Transverse colon (tissue), 3 donors: ENCODE measurements around the gene KLHDC1.

Experiments used
- EP300 ChIP-seq: sonication (generic); formaldehyde crosslinking; IDR thresholded peaks from one replicate; pipeline ENCODE4 v1.6.1; 2017; ENCODE audit warnings: antibody characterized with exemption, low read depth
- TF ChIP-seq, protein P1 (sequence below), 5 experiments: fragments of 200-600 bp in 3 of 5; fragments of 450-650 bp in 2 of 5; sonication (generic) in 3 of 5; IDR thresholded peaks; 1 replicate in 2 of 5; 2 replicates in 3 of 5; pipeline ENCODE4 v1.5.1; 2016 to 2017; ENCODE audit warnings: antibody characterized with exemption in 5 of 5, inconsistent platforms in 3 of 5, mild to moderate bottlenecking in 2 of 5, moderate library complexity in 1 of 5

DNA sequence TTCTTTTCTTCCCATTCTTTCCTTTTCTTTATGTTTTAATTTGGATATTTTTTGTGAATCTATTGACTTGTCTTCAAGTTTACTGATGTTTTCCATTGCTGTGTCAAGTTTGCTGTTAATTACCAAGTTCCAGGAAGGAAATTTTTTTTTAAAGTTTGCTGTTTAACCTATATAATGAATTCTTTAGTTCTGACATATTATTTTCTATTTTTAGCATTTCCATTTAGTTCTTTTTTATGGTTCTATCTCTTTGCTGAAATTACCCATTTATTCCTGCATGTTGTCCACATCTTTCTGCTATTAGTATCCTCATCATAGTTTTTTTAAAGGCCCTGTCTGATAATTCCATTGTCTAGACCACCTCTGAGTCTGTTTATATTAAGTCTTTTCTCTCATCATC, 27.8 kb downstream of the KLHDC1 start:
- TF ChIP-seq, protein P1, sequence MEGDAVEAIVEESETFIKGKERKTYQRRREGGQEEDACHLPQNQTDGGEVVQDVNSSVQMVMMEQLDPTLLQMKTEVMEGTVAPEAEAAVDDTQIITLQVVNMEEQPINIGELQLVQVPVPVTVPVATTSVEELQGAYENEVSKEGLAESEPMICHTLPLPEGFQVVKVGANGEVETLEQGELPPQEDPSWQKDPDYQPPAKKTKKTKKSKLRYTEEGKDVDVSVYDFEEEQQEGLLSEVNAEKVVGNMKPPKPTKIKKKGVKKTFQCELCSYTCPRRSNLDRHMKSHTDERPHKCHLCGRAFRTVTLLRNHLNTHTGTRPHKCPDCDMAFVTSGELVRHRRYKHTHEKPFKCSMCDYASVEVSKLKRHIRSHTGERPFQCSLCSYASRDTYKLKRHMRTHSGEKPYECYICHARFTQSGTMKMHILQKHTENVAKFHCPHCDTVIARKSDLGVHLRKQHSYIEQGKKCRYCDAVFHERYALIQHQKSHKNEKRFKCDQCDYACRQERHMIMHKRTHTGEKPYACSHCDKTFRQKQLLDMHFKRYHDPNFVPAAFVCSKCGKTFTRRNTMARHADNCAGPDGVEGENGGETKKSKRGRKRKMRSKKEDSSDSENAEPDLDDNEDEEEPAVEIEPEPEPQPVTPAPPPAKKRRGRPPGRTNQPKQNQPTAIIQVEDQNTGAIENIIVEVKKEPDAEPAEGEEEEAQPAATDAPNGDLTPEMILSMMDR (IDR thresholded peaks at IDR 0.05): no peak
- no peak for TF ChIP-seq EP300
